ENCODE measurements around the gene PLXNA4.

Gene PLXNA4

GRCh38 chr7:132511387-132511786, 64.9 kb downstream of the PLXNA4 start:
- TF ChIP-seq EZH2 (IDR thresholded peaks at IDR 0.05; ENCODE audit: borderline replicate concordance, low read length) (no peak), CTCF (IDR thresholded peaks at IDR 0.05; ENCODE audit: low read length) (no peak)

GRCh38 chr7:132509643-132510042, 66.6 kb downstream of the PLXNA4 start:
- Histone ChIP-seq H3K27ac (ENCODE audit: low read depth, low read length, poor library complexity, severe bottlenecking) (no peak overlapping the region), H3K9me3 (ENCODE audit: low read length) (no peaks in the 10 kb centered on the region), H2AFZ (ENCODE audit: low read length) (no peak overlapping the region), H3K36me3 (ENCODE audit: insufficient read depth, low read length) (no peaks in the 10 kb centered on the region), H3K79me2 (ENCODE audit: insufficient read depth, low read length) (no peaks in the 10 kb centered on the region), H3K4me3 (ENCODE audit: low read depth, low read length, poor library complexity, severe bottlenecking) (no peak overlapping the region), H3F3A (ENCODE audit: insufficient read depth, low read length) (no peaks in the 10 kb centered on the region), H4K20me1 (ENCODE audit: insufficient read depth, low read length) (no peaks in the 10 kb centered on the region), H3K27me3 (ENCODE audit: insufficient read depth, low read length) (peaks cover 5% of the 10 kb centered on the region; the same call in 1 of the 2 replicates), H3K9ac (ENCODE audit: low read length) (no peak overlapping the region), H3K4me2 (ENCODE audit: low read length) (no peak overlapping the region), H3K9me2 (ENCODE audit: low read depth, low read length) (no peaks in the 10 kb centered on the region), H3K4me1 (ENCODE audit: insufficient read depth, low read length, severe bottlenecking) (no peaks in the 10 kb centered on the region)
- TF ChIP-seq CTCF (IDR thresholded peaks at IDR 0.05; ENCODE audit: low read length) (no peak), EZH2 (IDR thresholded peaks at IDR 0.05; ENCODE audit: borderline replicate concordance, low read length) (no peak)

More at GRCh38 chr7:132511387-132511786, 64.9 kb downstream of the PLXNA4 start:
- no peak overlapping the region for H2AFZ ChIP-seq (ENCODE audit: low read length)
- H3K27me3 ChIP-seq (ENCODE audit: insufficient read depth, low read length) = peaks cover 5% of the 10 kb centered on the region; the same call in 1 of the 2 replicates
- no peaks in the 10 kb centered on the region for H3K4me1 ChIP-seq (ENCODE audit: insufficient read depth, low read length, severe bottlenecking)
- no peak overlapping the region for H3K27ac ChIP-seq (ENCODE audit: low read depth, low read length, poor library complexity, severe bottlenecking)
- no peak overlapping the region for H3K4me3 ChIP-seq (ENCODE audit: low read depth, low read length, poor library complexity, severe bottlenecking)
- H3K4me2 ChIP-seq (ENCODE audit: low read length) = no peak overlapping the region
- H3K9ac ChIP-seq (ENCODE audit: low read length) = no peak overlapping the region
- H3K79me2 ChIP-seq (ENCODE audit: insufficient read depth, low read length) = no peaks in the 10 kb centered on the region
- no peaks in the 10 kb centered on the region for H3K9me2 ChIP-seq (ENCODE audit: low read depth, low read length)
- no peaks in the 10 kb centered on the region for H4K20me1 ChIP-seq (ENCODE audit: insufficient read depth, low read length)
- H3K9me3 ChIP-seq (ENCODE audit: low read length) = no peaks in the 10 kb centered on the region
- no peaks in the 10 kb centered on the region for H3K36me3 ChIP-seq (ENCODE audit: insufficient read depth, low read length)
- no peaks in the 10 kb centered on the region for H3F3A ChIP-seq (ENCODE audit: insufficient read depth, low read length)

- no peaks in the 10 kb centered on the region for H3F3A ChIP-seq (ENCODE audit: insufficient read depth, low read length)
- no peaks in the 10 kb centered on the region for H3K9me2 ChIP-seq (ENCODE audit: low read depth, low read length)
- TF ChIP-seq EZH2 (IDR thresholded peaks at IDR 0.05; ENCODE audit: borderline replicate concordance, low read length) (no peak), CTCF (IDR thresholded peaks at IDR 0.05; ENCODE audit: low read length) (no peak)
- H3K4me1 ChIP-seq (ENCODE audit: insufficient read depth, low read length, severe bottlenecking) = no peaks in the 10 kb centered on the region
- H3K79me2 ChIP-seq (ENCODE audit: insufficient read depth, low read length) = no peaks in the 10 kb centered on the region
- H4K20me1 ChIP-seq (ENCODE audit: insufficient read depth, low read length) = no peaks in the 10 kb centered on the region
- no peak overlapping the region for H2AFZ ChIP-seq (ENCODE audit: low read length)
- peaks cover 5% of the 10 kb centered on the region; the same call in 1 of the 2 replicates for H3K27me3 ChIP-seq (ENCODE audit: insufficient read depth, low read length)
- H3K27ac ChIP-seq (ENCODE audit: low read depth, low read length, poor library complexity, severe bottlenecking) = no peak overlapping the region
- H3K9me3 ChIP-seq (ENCODE audit: low read length) = no peaks in the 10 kb centered on the region
- H3K9ac ChIP-seq (ENCODE audit: low read length) = no peak overlapping the region
- H3K4me2 ChIP-seq (ENCODE audit: low read length) = no peak overlapping the region
- H3K36me3 ChIP-seq (ENCODE audit: insufficient read depth, low read length) = no peaks in the 10 kb centered on the region
- H3K4me3 ChIP-seq (ENCODE audit: low read depth, low read length, poor library complexity, severe bottlenecking) = no peak overlapping the region
Observed at GRCh38 chr7:132508724-132509353, 67.4 kb downstream of the PLXNA4 start.
